Heart right ventricle (tissue), 16 donors: Measurements from ENCODE around the gene PXYLP1. TPM values are rescaled to one million over a fixed set of nuclear protein-coding genes. Genes with fewer than 3 reads are reported as not detected.

ENCODE experiments used
- ATAC-seq, 8 donors: fragments of 200-7000 bp; cut with Tn5 transposase; one replicate each; pipeline ENCODE4 v1.9.1; 2020; ENCODE audit warnings: mild to moderate bottlenecking in 8 of 8, moderate library complexity in 8 of 8, moderate number of reproducible peaks in 1 of 8
- DNase-seq, 2 donors: peaks; one replicate each; pipeline ENCODE4 v3.0.0-alpha.2; 2020
- H3K27ac ChIP-seq, 10 donors: fragments of 200-600 bp; sonication (generic) in 2 of 10; one replicate each; pipeline versions ENCODE4 v1.5.0 to v1.8.0; 2020 to 2022; ENCODE audit warnings: mild to moderate bottlenecking in 3 of 10
- H3K27me3 ChIP-seq, 7 donors: fragments of 200-600 bp; one replicate each; pipeline ENCODE4 v1.8.0; 2021 to 2022; ENCODE audit warnings: mild to moderate bottlenecking in 2 of 7
- H3K36me3 ChIP-seq, 9 donors: fragments of 200-600 bp; sonication (generic) in 1 of 9; one replicate each; pipeline versions ENCODE4 v1.5.0 to v1.8.0; 2020 to 2022; ENCODE audit warnings: mild to moderate bottlenecking in 2 of 9
- H3K4me1 ChIP-seq, 9 donors: fragments of 200-600 bp; sonication (generic) in 1 of 9; one replicate each; pipeline versions ENCODE4 v1.5.0 to v1.8.0; 2020 to 2022; ENCODE audit warnings: mild to moderate bottlenecking in 4 of 9
- H3K4me3 ChIP-seq, 10 donors: fragments of 200-600 bp; sonication (generic) in 2 of 10; one replicate each; pipeline versions ENCODE4 v1.5.0 to v1.8.0; 2020 to 2022; ENCODE audit warnings: mild to moderate bottlenecking in 7 of 10, moderate library complexity in 2 of 10
- H3K9me3 ChIP-seq, 11 donors: fragments of 200-600 bp in 10 of 11; sonication (generic) in 2 of 11; one replicate each; pipeline versions ENCODE4 v1.5.0 to v1.8.0; 2013 to 2022; ENCODE audit warnings: mild to moderate bottlenecking in 2 of 11, control low read depth in 1 of 11, moderate library complexity in 1 of 11
- CTCF ChIP-seq, 9 donors: fragments of 200-600 bp; sonication (generic) in 2 of 9; IDR thresholded peaks; one replicate each; pipeline versions ENCODE4 v1.5.0 to v1.8.0; 2021 to 2022; ENCODE audit warnings: antibody characterized with exemption in 9 of 9, mild to moderate bottlenecking in 5 of 9, moderate library complexity in 1 of 9
- WGBS, 2 donors: extraction: QIAGEN DNeasy Blood & Tissue Kit; methylation state at CpG; one replicate each; pipeline ENCODE4 v1.1.7; 2013; ENCODE audit warnings: inconsistent platforms in 1 of 2; 5-methylcytosine and 5-hydroxymethylcytosine counted together
- intact Hi-C, 10 donors: fragments of 100-400 bp; cut with DNase I; formaldehyde crosslinking; loops; one replicate each; pipeline versions ENCODE4 v1.11.1 to v1.14.2; 2022
- polyA plus RNA-seq, 2 donors: library from polyadenylated mRNA; stranded (reverse); fragments of 200-250 nt; gene quantifications; one replicate each; pipeline ENCODE4 v1.2.3, GENCODE V29; 2013
- total RNA-seq, 10 donors: library from RNA; stranded (reverse); fragmentation: NEBNext Ultra II Directional in 3 of 10; extraction: Animal tissue kit (Norgen Biotek cat#: 25700) in 3 of 10; gene quantifications; one replicate each; pipeline versions ENCODE4 v1.2.1 to v1.2.4, GENCODE V29; 2021 to 2023
- donor health status: Arrhythmogenic right ventricular cardiomyopathy.
- donor health status: ischemic (EF 13 %, LVEDD 7.1; RV severe dilation, severe dysfunction).
- donor health status: healthy with polysubstance abuse.
- donor health status: DM: no; HTN: yes; CAD: no.
- donor health status: DM: no; HTN: no; CAD: no.
- donor health status: ischemic (EF 25% LVEDD 6.9; RV normal size, moderate dysfunction).
- donor health status: ischemic (EF 25% LVEDD 5.7; RV mildly dilated, moderate dysfunction).
- donor health status: healthy.
- donor health status: DM: yes; HTN: yes; CAD: no.
- donor health status: Ischemic cardiomyopathy.
- donor health status: ischemic (EF 35%, LVEDD 5.7; RV mildly dilated, moderate dysfunction).
- donor health status: nonischemic (EF 11% LVEDD 7.7; RV severe dilation, severe dysfunction).
- donor health status: DM: yes; HTN: yes; CAD: no.
- donor health status: PGD.
- donor health status: ischemic (EF 29% LVEDD 5.4; RV normal size, mild dysfunction).
- donor health status: nonischemic (EF 23%, LVEDD 6.1; RV moderate dilation, normal function).

Gene PXYLP1
- total and polyA plus RNA-seq, 12 donors: 8.7 to 33.5 (median 17.9) TPM

GRCh38 chr3:141302364-141303141, 70.9 kb downstream of the PXYLP1 start:
- no peak for TF ChIP-seq CTCF (IDR thresholded peaks at IDR 0.05)
- H3K27me3 ChIP-seq: no peaks in the 10 kb centered on the region
- no peaks in the 10 kb centered on the region for H3K36me3 ChIP-seq
- peak in 6 of 8 donors; percentile 16 to 33 (median 26) for ATAC-seq
- H3K27ac ChIP-seq: peak overlapping the region in 2 of 10 donors; percentile 11 to 56
- WGBS, 2 donors: 71 to 77% methylated on average over 7 of the region's 7 CpGs
- peaks cover 0 to 19% (median 6%) of the 10 kb centered on the region in 9 donors for H3K4me1 ChIP-seq
- no peaks in the 10 kb centered on the region for H3K9me3 ChIP-seq
- intact Hi-C loops: loop anchor here in 4 of 10 donors (2.0 to 10.0 kb wide), 5 partner anchors 152 to 262 kb away; no protein-coding TSS in a partner anchor
- no peak overlapping the region for H3K4me3 ChIP-seq
- DNase-seq: no peak

GRCh38 chr3:141303481-141304223, 72.0 kb downstream of the PXYLP1 start:
- intact Hi-C loops: loop anchor here in 4 of 10 donors (2.0 to 10.0 kb wide), 5 partner anchors 151 to 261 kb away; no protein-coding TSS in a partner anchor
- peak; percentile 79 to 88 (median 82) for TF ChIP-seq CTCF (IDR thresholded peaks at IDR 0.05)
- Histone ChIP-seq H3K27ac (peak overlapping the region in 3 of 10 donors; percentile 3 to 51 (median 38)), H3K36me3 (no peaks in the 10 kb centered on the region), H3K9me3 (no peaks in the 10 kb centered on the region), H3K4me1 (peaks cover 0 to 27% (median 10%) of the 10 kb centered on the region in 9 donors), H3K27me3 (no peaks in the 10 kb centered on the region), H3K4me3 (no peak overlapping the region)
- peak in 1 of 2 donors; percentile 76 for DNase-seq
- 73 to 75% methylated on average over 13 of the region's 13 CpGs for WGBS, 2 donors
- peak; percentile 39 to 90 (median 71) for ATAC-seq

- Histone ChIP-seq H3K36me3 (no peaks in the 10 kb centered on the region), H3K4me1 (peaks cover 0 to 27% (median 10%) of the 10 kb centered on the region in 9 donors), H3K9me3 (no peaks in the 10 kb centered on the region), H3K27me3 (no peaks in the 10 kb centered on the region), H3K4me3 (no peak overlapping the region), H3K27ac (no peak overlapping the region)
- DNase-seq (no peak), ATAC-seq (no peak)
- no peak for TF ChIP-seq CTCF (IDR thresholded peaks at IDR 0.05)
- intact Hi-C loops: loop anchor here in 4 of 10 donors (5.0 to 10.0 kb wide), 5 partner anchors 52 to 259 kb away; no protein-coding TSS in a partner anchor
These were observed 73.8 kb downstream of the PXYLP1 start for GRCh38 chr3:141305436-141305835.

- 80 to 85% methylated on average over 5 of the region's 5 CpGs for WGBS, 2 donors
- TF ChIP-seq CTCF (IDR thresholded peaks at IDR 0.05): no peak
These were observed 74.7 kb downstream of the PXYLP1 start for GRCh38 chr3:141306276-141306675.

More at GRCh38 chr3:141306276-141306675, 74.7 kb downstream of the PXYLP1 start:
- H3K4me3 ChIP-seq: no peak overlapping the region
- peaks cover 0 to 34% (median 17%) of the 10 kb centered on the region in 9 donors for H3K4me1 ChIP-seq
- intact Hi-C loops: loop anchor here in 4 of 10 donors (5.0 to 10.0 kb wide), 5 partner anchors 51 to 259 kb away; no protein-coding TSS in a partner anchor
- H3K27ac ChIP-seq: peak overlapping the region in 1 of 10 donors; percentile 41
- H3K9me3 ChIP-seq: no peaks in the 10 kb centered on the region
- H3K36me3 ChIP-seq: no peaks in the 10 kb centered on the region
- no peak for ATAC-seq
- DNase-seq: no peak
- no peaks in the 10 kb centered on the region for H3K27me3 ChIP-seq
